Hepatocyte (in vitro differentiated cells): ENCODE measurements around the gene SLC9A5.

Experiments used
- EZH2 ChIP-seq: fragments of 200-600 bp; sonication (generic); IDR thresholded peaks from 2 replicates; pipeline ENCODE4 v1.6.1; 2016; ENCODE audit warnings: antibody characterized with exemption, mild to moderate bottlenecking, borderline replicate concordance
- EZH2phosphoT487 ChIP-seq: fragments of 200-600 bp; sonication (generic); IDR thresholded peaks from one replicate; pipeline ENCODE4 v1.6.1; 2018; ENCODE audit warnings: antibody characterized with exemption, mild to moderate bottlenecking, low read depth, moderate library complexity; ENCODE audit not compliant: unreplicated experiment, severe bottlenecking
- TF ChIP-seq, protein P1 (sequence below): fragments of 200-600 bp; sonication (generic); IDR thresholded peaks from 2 replicates; pipeline ENCODE4 v1.5.1; 2016; ENCODE audit warnings: antibody characterized with exemption, mild to moderate bottlenecking; ENCODE audit not compliant: poor library complexity

DNA sequence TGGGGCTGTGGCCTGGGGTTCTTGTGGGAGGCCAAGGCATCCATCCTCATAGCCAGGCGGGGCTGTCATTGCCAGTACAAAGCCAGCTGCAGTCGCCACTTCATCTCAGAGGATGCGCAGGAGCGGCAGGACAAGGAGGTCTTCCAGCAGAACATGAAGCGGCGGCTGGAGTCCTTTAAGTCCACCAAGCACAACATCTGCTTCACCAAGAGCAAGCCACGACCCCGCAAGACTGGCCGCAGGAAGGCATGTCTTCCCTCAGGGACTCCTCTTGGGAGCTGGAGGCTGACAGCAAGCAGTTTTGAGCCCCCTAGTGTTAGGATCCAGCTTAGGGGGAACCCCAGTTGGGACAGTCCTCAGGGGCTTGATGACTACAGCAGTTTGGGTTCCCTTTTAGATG, 15.5 kb downstream of the SLC9A5 start:
- TF ChIP-seq EZH2 (no peak), EZH2phosphoT487 (no peak)
- TF ChIP-seq, protein P1, sequence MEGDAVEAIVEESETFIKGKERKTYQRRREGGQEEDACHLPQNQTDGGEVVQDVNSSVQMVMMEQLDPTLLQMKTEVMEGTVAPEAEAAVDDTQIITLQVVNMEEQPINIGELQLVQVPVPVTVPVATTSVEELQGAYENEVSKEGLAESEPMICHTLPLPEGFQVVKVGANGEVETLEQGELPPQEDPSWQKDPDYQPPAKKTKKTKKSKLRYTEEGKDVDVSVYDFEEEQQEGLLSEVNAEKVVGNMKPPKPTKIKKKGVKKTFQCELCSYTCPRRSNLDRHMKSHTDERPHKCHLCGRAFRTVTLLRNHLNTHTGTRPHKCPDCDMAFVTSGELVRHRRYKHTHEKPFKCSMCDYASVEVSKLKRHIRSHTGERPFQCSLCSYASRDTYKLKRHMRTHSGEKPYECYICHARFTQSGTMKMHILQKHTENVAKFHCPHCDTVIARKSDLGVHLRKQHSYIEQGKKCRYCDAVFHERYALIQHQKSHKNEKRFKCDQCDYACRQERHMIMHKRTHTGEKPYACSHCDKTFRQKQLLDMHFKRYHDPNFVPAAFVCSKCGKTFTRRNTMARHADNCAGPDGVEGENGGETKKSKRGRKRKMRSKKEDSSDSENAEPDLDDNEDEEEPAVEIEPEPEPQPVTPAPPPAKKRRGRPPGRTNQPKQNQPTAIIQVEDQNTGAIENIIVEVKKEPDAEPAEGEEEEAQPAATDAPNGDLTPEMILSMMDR, result no peak
